Astrocyte (in vitro differentiated cells and primary cell): ENCODE results near the gene DGUOK. TPM values are rescaled to one million over a fixed set of nuclear protein-coding genes. Genes with fewer than 3 reads are reported as not detected.

Source experiments
- DNase-seq: peaks from one replicate; pipeline ENCODE4 v3.0.0-alpha.2; 2010; ENCODE audit warnings: low read depth
- FAIRE-seq: peaks from 2 replicates; lab custom pipeline; 2011; peaks lifted over from hg19 to GRCh38; lab: Jason Lieb, UNC
- H2AFZ ChIP-seq: 2 replicates; pipeline ENCODE4 v1.6.0; 2012; ENCODE audit warnings: low read depth, low read length, inconsistent platforms
- H3K27ac ChIP-seq: 2 replicates; pipeline ENCODE4 v1.5.1; 2011; ENCODE audit warnings: low read depth, low read length, inconsistent platforms
- H3K27me3 ChIP-seq: 2 replicates; pipeline ENCODE4 v1.6.0; 2011; ENCODE audit warnings: low read length, inconsistent platforms; ENCODE audit not compliant: insufficient read depth
- H3K36me3 ChIP-seq: 2 replicates; pipeline ENCODE4 v1.5.1; 2011; ENCODE audit warnings: low read length, inconsistent platforms; ENCODE audit not compliant: insufficient read depth
- H3K4me1 ChIP-seq: 2 replicates; pipeline ENCODE4 v1.5.1; 2011; ENCODE audit warnings: low read length, inconsistent platforms; ENCODE audit not compliant: insufficient read depth
- H3K4me2 ChIP-seq: 2 replicates; pipeline ENCODE4 v1.6.0; 2012; ENCODE audit warnings: low read length, inconsistent platforms
- H3K4me3 ChIP-seq: 2 replicates; pipeline ENCODE4 v1.5.1; 2011; ENCODE audit warnings: low read depth, mild to moderate bottlenecking, low read length, inconsistent platforms; ENCODE audit not compliant: insufficient read depth
- H3K79me2 ChIP-seq: 2 replicates; pipeline ENCODE4 v1.6.0; 2012; ENCODE audit warnings: mild to moderate bottlenecking, low read length, inconsistent platforms; ENCODE audit not compliant: insufficient read depth
- H3K9ac ChIP-seq: 2 replicates; pipeline ENCODE4 v1.6.0; 2012; ENCODE audit warnings: mild to moderate bottlenecking, low read length, inconsistent platforms
- H3K9me3 ChIP-seq: 2 replicates; pipeline ENCODE4 v1.5.1; 2012; ENCODE audit warnings: low read depth, mild to moderate bottlenecking, low read length, inconsistent platforms; ENCODE audit not compliant: insufficient read depth
- H4K20me1 ChIP-seq: 2 replicates; pipeline ENCODE4 v1.6.0; 2012; ENCODE audit warnings: low read length, inconsistent platforms; ENCODE audit not compliant: insufficient read depth
- H3K27ac Mint-ChIP-seq: one replicate; pipeline ENCODE4 v1.8.0; 2021; ENCODE audit warnings: mild to moderate bottlenecking, mixed read lengths; ENCODE audit not compliant: unreplicated experiment
- H3K27me3 Mint-ChIP-seq: one replicate; pipeline ENCODE4 v1.8.0; 2021; ENCODE audit warnings: low read depth, mixed read lengths; ENCODE audit not compliant: unreplicated experiment
- H3K36me3 Mint-ChIP-seq: one replicate; pipeline ENCODE4 v1.8.0; 2021; ENCODE audit warnings: low read depth, mixed read lengths; ENCODE audit not compliant: unreplicated experiment
- H3K4me1 Mint-ChIP-seq: one replicate; pipeline ENCODE4 v1.8.0; 2021; ENCODE audit warnings: low read depth, mixed read lengths; ENCODE audit not compliant: unreplicated experiment
- H3K4me3 Mint-ChIP-seq: one replicate; pipeline ENCODE4 v1.8.0; 2021; ENCODE audit warnings: mild to moderate bottlenecking, moderate library complexity, mixed read lengths; ENCODE audit not compliant: unreplicated experiment
- H3K9me3 Mint-ChIP-seq: one replicate; pipeline ENCODE4 v1.8.0; 2021; ENCODE audit warnings: mild to moderate bottlenecking, mixed read lengths; ENCODE audit not compliant: unreplicated experiment
- EZH2 ChIP-seq: IDR thresholded peaks from 2 replicates; pipeline ENCODE4 v1.6.1; 2012; ENCODE audit warnings: mild to moderate bottlenecking, low read length, inconsistent platforms; ENCODE audit not compliant: insufficient read depth
- total RNA-seq: library from RNA; stranded (reverse); gene quantifications from 2 replicates; pipeline ENCODE4 v1.2.1, GENCODE V29; 2021
- TF ChIP-seq, protein P1 (sequence below): IDR thresholded peaks from 2 replicates; pipeline ENCODE4 v1.5.1; 2011; ENCODE audit warnings: low read depth, mild to moderate bottlenecking, inconsistent platforms, low read length, moderate library complexity; ENCODE audit not compliant: insufficient read depth

The DGUOK gene
- total RNA-seq, 1 donor from 2014 or later = 84.8 TPM

DNA sequence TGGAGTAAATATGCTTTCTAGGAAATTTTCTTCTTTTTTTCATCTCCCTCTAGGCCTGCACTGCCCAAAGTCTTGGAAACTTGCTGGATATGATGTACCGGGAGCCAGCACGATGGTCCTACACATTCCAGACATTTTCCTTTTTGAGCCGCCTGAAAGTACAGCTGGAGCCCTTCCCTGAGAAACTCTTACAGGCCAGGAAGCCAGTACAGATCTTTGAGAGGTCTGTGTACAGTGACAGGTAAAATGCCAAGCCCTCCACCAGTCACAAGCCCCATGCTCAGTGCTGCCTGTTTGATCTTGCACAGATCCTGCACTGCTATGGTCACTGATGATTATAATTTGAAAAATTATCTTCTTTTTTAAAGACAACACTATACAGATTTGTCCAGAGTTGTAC is 20.0 kb downstream of the DGUOK start:
- peaks cover 26% of the 10 kb centered on the region for H3K36me3 Mint-ChIP-seq
- peaks cover 12% of the 10 kb centered on the region for H3K4me1 Mint-ChIP-seq
- Histone ChIP-seq H4K20me1 (peaks cover 88% of the 10 kb centered on the region), H3K4me3 (no peak overlapping the region), H3K79me2 (peaks cover 32% of the 10 kb centered on the region), H3K4me2 (no peak overlapping the region), H3K4me1 (no peaks in the 10 kb centered on the region), H3K27ac (no peak overlapping the region), H3K27me3 (no peaks in the 10 kb centered on the region), H3K9ac (no peak overlapping the region), H2AFZ (no peak overlapping the region), H3K36me3 (peaks cover 21% of the 10 kb centered on the region), H3K9me3 (no peaks in the 10 kb centered on the region)
- no peaks in the 10 kb centered on the region for H3K27me3 Mint-ChIP-seq
- no peaks in the 10 kb centered on the region for H3K9me3 Mint-ChIP-seq
- FAIRE-seq (no peak), DNase-seq (no peak)
- H3K4me3 Mint-ChIP-seq = no peak overlapping the region
- H3K27ac Mint-ChIP-seq = peak overlapping the region; percentile 79
- no peak for TF ChIP-seq EZH2
- TF ChIP-seq, protein P1, sequence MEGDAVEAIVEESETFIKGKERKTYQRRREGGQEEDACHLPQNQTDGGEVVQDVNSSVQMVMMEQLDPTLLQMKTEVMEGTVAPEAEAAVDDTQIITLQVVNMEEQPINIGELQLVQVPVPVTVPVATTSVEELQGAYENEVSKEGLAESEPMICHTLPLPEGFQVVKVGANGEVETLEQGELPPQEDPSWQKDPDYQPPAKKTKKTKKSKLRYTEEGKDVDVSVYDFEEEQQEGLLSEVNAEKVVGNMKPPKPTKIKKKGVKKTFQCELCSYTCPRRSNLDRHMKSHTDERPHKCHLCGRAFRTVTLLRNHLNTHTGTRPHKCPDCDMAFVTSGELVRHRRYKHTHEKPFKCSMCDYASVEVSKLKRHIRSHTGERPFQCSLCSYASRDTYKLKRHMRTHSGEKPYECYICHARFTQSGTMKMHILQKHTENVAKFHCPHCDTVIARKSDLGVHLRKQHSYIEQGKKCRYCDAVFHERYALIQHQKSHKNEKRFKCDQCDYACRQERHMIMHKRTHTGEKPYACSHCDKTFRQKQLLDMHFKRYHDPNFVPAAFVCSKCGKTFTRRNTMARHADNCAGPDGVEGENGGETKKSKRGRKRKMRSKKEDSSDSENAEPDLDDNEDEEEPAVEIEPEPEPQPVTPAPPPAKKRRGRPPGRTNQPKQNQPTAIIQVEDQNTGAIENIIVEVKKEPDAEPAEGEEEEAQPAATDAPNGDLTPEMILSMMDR = no peak

DNA sequence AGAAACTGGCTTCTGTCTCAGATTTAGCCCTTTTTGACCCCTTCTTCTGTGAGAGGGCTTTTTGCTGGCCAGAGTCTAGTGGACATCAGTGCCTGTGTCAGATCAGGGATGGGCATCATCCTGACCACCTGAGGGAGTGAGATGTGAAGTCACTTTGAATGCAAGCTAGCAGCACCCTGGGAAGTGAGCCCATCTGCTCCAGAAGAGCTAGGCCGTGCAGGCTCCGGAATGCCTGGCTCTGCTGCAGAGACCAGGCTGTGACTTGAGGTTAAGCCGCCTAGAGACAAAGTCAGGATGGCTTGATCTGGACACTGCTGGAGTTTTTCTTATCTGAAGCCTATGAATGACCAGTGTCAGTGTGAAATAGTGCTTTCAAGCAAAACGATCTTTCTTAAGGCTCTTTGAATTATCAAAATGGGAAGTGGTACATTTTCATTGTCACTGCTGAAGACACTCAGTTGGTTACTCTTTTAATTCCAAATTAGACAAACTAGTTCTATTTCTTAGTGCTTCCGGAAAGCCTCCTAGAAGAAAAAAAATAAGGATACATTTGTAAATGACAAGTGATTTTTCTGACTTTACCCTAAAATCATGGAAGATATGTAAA is 20.8 kb downstream of the DGUOK start:
- Histone ChIP-seq H3K36me3 (peaks cover 25% of the 10 kb centered on the region), H2AFZ (no peak overlapping the region), H3K79me2 (peaks cover 37% of the 10 kb centered on the region), H3K4me1 (peaks cover 4% of the 10 kb centered on the region), H4K20me1 (peaks cover 93% of the 10 kb centered on the region), H3K4me3 (no peak overlapping the region), H3K27ac (no peak overlapping the region), H3K9ac (no peak overlapping the region), H3K27me3 (no peaks in the 10 kb centered on the region), H3K9me3 (no peaks in the 10 kb centered on the region), H3K4me2 (no peak overlapping the region)
- DNase-seq (no peak), FAIRE-seq (no peak)
- no peaks in the 10 kb centered on the region for H3K27me3 Mint-ChIP-seq
- H3K27ac Mint-ChIP-seq = peak overlapping the region; percentile 13
- H3K36me3 Mint-ChIP-seq = peaks cover 33% of the 10 kb centered on the region
- H3K4me1 Mint-ChIP-seq = peaks cover 17% of the 10 kb centered on the region
- H3K9me3 Mint-ChIP-seq = peaks cover 2% of the 10 kb centered on the region
- no peak overlapping the region for H3K4me3 Mint-ChIP-seq
- TF ChIP-seq, protein P1 = no peak

DNA sequence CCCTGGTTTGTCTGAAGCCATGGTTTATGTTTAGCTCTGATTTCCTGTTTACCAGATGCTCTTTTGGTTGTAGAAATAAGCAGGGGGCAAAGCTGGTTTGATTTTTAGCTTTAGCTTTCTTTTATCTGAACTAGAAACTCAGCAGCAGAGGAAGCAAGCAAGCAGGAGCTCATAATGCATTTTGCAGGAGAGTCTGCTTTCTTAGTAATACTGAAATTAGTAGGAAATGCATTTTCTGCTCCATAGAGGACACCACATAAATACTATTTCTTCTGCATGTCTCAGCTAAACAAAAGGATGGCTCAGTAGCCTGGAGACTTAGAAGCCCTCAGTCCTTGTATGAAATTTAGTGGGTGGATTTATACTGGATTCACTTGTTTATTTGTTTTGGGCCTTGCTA is 23.1 kb downstream of the DGUOK start:
- no peak overlapping the region for H3K9ac ChIP-seq
- FAIRE-seq (no peak), DNase-seq (no peak)
- no peak overlapping the region for H3K4me2 ChIP-seq
- no peak overlapping the region for H3K27ac ChIP-seq
- TF ChIP-seq EZH2 = no peak
- TF ChIP-seq, protein P1 = no peak
- no peak overlapping the region for H2AFZ ChIP-seq
- H3K36me3 ChIP-seq = peaks cover 36% of the 10 kb centered on the region
- H3K36me3 Mint-ChIP-seq = peaks cover 32% of the 10 kb centered on the region
- H3K27me3 ChIP-seq = no peaks in the 10 kb centered on the region
- H3K9me3 ChIP-seq = no peaks in the 10 kb centered on the region
- H3K4me3 ChIP-seq = no peak overlapping the region
- H3K9me3 Mint-ChIP-seq = peaks cover 2% of the 10 kb centered on the region
- H3K79me2 ChIP-seq = peaks cover 18% of the 10 kb centered on the region
- no peak overlapping the region for H3K4me3 Mint-ChIP-seq
- H3K4me1 Mint-ChIP-seq = peaks cover 20% of the 10 kb centered on the region
- H3K27me3 Mint-ChIP-seq = no peaks in the 10 kb centered on the region
- H4K20me1 ChIP-seq = peaks cover 81% of the 10 kb centered on the region
- peaks cover 5% of the 10 kb centered on the region for H3K4me1 ChIP-seq
- H3K27ac Mint-ChIP-seq = no peak overlapping the region
